OCI-LY7 (cell line): ENCODE results near the gene MEIS2.

Source experiments
- CTCF ChIP-seq: fragments of 200-600 bp; sonication (generic); conservative IDR thresholded peaks from 2 replicates; pipeline ENCODE4 v1.5.1; 2014; ENCODE audit warnings: mild to moderate bottlenecking, antibody characterized with exemption, low read length, moderate library complexity, mixed read lengths
- EZH2phosphoT487 ChIP-seq: fragments of 200-600 bp; sonication (generic); IDR thresholded peaks from 2 replicates; pipeline ENCODE4 v1.6.1; 2018; ENCODE audit warnings: low read depth, borderline replicate concordance, mild to moderate bottlenecking, mixed run types, antibody characterized with exemption, low read length, moderate library complexity, mixed read lengths

- TF ChIP-seq CTCF (no peak), EZH2phosphoT487 (no peak)
Observed at GRCh38 chr15:37031198-37031597, 69.2 kb downstream of the MEIS2 start.
